GM12865 (cell line): ENCODE data around the gene MEIS1.

ENCODE experiments used
- DNase-seq: peaks from one replicate; pipeline ENCODE4 v3.0.0; 2010; ENCODE audit warnings: low read depth
- H3K4me3 ChIP-seq: 2 replicates; pipeline ENCODE4 v1.5.1; 2011; ENCODE audit warnings: mild to moderate bottlenecking, low read depth, low read length, control low read depth
- TF ChIP-seq, protein P1 (sequence below): IDR thresholded peaks from 2 replicates; pipeline ENCODE4 v1.5.1; 2011; ENCODE audit warnings: low read length, control low read depth, low read depth, inconsistent platforms; ENCODE audit not compliant: insufficient read depth; ENCODE audit errors: missing control alignments

Gene MEIS1

DNA sequence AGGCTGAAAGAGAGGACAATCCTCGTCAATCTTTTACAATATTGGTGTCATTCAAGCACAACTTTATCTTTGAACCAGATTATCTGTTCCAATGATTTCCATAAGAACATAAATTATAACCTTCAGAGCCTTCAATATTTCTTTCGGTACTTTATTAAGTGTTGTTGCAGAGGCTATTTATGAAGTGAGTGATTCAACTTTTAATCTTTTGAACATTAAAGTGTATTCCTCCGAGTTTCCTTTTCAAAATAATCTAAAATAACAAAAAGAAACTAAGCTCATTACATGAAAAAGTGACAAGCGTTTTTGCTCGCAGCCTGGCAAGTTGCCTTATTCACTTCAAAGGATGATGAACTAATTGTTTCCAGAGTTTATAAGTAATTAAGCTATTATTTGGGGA is 149.0 kb downstream of the MEIS1 start:
- H3K4me3 ChIP-seq, result no peak overlapping the region
- TF ChIP-seq, protein P1, sequence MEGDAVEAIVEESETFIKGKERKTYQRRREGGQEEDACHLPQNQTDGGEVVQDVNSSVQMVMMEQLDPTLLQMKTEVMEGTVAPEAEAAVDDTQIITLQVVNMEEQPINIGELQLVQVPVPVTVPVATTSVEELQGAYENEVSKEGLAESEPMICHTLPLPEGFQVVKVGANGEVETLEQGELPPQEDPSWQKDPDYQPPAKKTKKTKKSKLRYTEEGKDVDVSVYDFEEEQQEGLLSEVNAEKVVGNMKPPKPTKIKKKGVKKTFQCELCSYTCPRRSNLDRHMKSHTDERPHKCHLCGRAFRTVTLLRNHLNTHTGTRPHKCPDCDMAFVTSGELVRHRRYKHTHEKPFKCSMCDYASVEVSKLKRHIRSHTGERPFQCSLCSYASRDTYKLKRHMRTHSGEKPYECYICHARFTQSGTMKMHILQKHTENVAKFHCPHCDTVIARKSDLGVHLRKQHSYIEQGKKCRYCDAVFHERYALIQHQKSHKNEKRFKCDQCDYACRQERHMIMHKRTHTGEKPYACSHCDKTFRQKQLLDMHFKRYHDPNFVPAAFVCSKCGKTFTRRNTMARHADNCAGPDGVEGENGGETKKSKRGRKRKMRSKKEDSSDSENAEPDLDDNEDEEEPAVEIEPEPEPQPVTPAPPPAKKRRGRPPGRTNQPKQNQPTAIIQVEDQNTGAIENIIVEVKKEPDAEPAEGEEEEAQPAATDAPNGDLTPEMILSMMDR, result no peak
- DNase-seq, result no peak

DNA sequence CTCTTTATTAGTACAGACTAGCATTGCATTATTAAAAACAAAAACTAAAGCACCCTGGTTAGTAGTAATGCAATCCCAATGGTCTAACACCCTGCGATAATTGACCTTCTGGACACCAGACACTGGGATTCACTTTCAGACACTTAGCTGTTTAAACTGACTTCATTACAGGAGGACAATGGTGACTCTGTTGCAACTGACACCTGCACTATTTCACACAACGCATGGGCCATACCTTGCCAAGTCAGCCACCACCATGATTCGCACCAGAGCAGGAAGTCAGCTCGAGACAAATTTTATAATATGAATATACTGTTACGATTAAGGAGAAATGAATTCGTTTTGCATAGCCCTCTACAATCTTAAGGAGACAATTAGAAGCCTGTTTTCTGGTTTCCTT is 150.7 kb downstream of the MEIS1 start:
- DNase-seq, result no peak
- TF ChIP-seq, protein P1, result no peak
- no peak overlapping the region for H3K4me3 ChIP-seq

DNA sequence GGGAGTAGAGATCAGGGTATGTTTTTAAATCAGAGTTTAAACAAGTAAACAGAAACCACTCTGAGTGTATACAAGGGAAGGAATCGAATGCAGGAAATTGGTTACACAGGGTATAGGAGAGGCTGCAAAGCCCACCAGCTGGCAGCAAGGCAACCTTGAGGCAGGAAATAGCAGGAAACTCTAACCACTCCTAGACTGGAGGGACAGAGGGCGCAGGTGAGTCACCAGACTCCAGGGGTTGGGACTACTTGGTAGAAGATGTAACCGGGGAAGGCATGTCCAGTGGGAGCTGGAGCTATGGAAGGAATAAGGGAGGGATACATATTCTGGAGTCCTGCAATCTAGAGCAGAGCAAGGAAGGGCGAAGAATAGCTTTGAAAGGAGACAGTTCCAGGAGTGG is 152.3 kb downstream of the MEIS1 start:
- no peak for DNase-seq
- H3K4me3 ChIP-seq, result no peak overlapping the region
- TF ChIP-seq, protein P1, result no peak

DNA sequence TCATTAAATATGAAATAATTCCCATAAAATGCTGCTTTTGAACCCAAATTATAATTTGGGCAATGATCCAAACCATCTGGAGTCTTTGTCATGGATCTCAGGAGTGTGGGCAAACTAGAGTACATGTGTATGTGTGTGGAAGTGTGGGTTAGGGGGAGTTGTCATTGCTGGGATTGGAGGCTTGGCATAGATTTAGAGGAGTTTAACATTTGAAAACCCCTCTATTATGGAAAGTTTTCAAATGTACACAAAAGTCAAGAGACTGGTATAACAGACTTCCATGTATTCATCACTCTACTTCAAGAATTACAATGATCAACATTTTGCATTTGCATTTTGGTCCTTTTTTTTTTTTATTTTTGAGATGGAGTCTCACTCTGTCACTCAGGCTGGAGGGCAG is 159.1 kb downstream of the MEIS1 start:
- TF ChIP-seq, protein P1, result no peak
- no peak overlapping the region for H3K4me3 ChIP-seq
- DNase-seq, result no peak

DNA sequence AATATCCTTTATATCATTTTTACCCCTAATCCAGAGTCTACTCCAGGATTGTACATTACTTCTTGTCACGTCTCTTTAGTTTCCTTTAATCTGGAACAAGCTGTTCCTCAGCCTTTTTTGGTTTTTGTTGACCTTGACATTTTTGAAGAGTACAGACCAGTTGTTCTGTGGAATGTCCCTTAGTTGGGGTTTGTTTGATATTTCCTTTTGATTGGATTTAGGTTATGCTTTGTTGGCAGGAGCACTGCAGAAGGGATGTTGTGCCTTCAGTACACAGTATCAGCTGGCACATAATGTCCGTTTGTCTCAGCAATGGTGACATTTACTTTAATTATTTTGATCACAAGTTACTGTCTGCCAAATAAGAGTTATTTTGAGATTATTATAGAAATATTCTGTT is 160.6 kb downstream of the MEIS1 start:
- DNase-seq, result no peak
- no peak overlapping the region for H3K4me3 ChIP-seq
- TF ChIP-seq, protein P1, result no peak

DNA sequence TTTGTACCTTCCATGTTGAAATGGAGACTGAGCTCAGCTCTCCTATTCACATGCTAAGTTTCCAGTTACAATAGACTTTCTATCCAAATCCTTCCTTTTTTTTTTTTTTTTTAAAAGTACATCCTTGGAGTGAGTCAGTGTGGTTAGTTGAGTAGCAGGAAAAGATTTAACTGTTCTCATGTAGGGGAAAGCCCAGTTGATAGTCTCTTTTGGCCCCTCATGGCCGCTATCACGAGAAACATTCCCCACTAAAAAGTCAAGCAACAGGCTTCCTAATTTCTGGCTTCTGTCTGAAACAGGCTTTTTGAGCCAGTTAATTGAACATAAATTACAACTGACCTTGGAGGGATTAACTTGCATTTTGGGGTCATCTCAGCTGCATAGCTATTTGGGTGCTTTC is 161.3 kb downstream of the MEIS1 start:
- DNase-seq, result no peak
- TF ChIP-seq, protein P1, result no peak
- H3K4me3 ChIP-seq, result no peak overlapping the region

DNA sequence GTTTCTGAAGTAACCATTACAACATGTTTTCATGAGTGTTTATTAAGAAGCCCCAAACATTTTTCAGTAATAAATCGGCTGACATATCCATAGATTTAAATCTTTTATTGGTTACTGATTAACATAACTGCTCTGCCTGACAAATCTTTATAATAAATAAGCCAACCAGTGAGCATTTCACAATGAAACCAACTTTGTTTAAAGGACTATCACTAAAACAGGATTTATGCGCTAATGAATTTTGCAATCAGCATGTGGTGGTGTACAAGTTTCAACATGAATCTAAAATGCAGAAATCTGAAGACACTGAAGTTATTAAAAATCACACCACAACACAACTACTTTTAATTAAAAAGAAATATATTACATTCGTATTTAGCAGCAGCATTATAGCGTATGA is 166.7 kb downstream of the MEIS1 start:
- TF ChIP-seq, protein P1, result no peak
- no peak for DNase-seq
- no peak overlapping the region for H3K4me3 ChIP-seq
